ENCODE data around the gene LCP2.

Gene LCP2

DNA sequence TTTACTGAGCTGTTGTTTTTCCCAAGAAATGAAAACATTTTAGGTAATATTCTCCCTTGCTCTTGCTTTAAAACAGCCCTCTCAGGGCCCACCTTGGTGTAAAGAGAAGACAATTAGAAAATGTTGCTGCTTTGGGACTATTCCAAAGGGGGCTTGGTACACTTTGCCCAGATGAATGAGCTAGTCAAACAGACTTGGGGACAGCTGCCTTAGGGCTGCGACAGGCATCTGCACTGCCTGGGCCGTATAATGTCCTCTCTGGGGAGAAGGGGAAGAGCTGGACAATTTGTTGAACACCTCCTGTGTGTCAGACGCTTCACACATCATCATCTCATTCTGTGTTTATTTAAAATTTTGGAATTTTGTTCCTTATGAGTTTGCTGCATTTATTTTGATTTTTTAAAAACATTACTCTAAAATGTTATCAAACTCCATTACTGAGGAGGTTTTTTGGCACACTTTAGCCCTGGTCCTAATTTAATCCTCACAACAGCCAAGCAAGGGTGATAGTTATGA lies 36.0 kb downstream of the LCP2 start:
- Histone ChIP-seq H2AFZ (ENCODE audit: low read depth, low read length) (no peak overlapping the region), H3K79me2 (ENCODE audit: insufficient read depth, low read length) (no peaks in the 10 kb centered on the region), H3K9ac (ENCODE audit: low read depth, low read length) (no peak overlapping the region), H3K4me1 (ENCODE audit: insufficient read depth, low read length) (no peaks in the 10 kb centered on the region), H3K4me2 (ENCODE audit: insufficient read depth, low read length) (no peak overlapping the region), H3K27me3 (ENCODE audit: insufficient read depth, low read length, poor library complexity) (no peaks in the 10 kb centered on the region), H3K4me3 (ENCODE audit: low read depth in 1 of 2, low read length in 2 of 2) (no peak overlapping the region), H3K27ac (ENCODE audit: low read length) (no peak overlapping the region), H3K36me3 (ENCODE audit: insufficient read depth, low read length) (peaks cover 96% of the 10 kb centered on the region), H4K20me1 (ENCODE audit: insufficient read depth, low read length) (no peaks in the 10 kb centered on the region), H3K9me3 (ENCODE audit: insufficient read depth, low read length, severe bottlenecking) (no peaks in the 10 kb centered on the region)
- DNase-seq (no peak), ATAC-seq (ENCODE audit: insufficient read depth, low read depth) (no peak)
- no peak for TF ChIP-seq EZH2 (IDR thresholded peaks at IDR 0.05; ENCODE audit: borderline replicate concordance, low read depth, low read length, severe bottlenecking)
- TF ChIP-seq, protein P1, sequence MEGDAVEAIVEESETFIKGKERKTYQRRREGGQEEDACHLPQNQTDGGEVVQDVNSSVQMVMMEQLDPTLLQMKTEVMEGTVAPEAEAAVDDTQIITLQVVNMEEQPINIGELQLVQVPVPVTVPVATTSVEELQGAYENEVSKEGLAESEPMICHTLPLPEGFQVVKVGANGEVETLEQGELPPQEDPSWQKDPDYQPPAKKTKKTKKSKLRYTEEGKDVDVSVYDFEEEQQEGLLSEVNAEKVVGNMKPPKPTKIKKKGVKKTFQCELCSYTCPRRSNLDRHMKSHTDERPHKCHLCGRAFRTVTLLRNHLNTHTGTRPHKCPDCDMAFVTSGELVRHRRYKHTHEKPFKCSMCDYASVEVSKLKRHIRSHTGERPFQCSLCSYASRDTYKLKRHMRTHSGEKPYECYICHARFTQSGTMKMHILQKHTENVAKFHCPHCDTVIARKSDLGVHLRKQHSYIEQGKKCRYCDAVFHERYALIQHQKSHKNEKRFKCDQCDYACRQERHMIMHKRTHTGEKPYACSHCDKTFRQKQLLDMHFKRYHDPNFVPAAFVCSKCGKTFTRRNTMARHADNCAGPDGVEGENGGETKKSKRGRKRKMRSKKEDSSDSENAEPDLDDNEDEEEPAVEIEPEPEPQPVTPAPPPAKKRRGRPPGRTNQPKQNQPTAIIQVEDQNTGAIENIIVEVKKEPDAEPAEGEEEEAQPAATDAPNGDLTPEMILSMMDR (IDR thresholded peaks at IDR 0.05; ENCODE audit: borderline replicate concordance, extremely low read depth, low read length, poor library complexity, severe bottlenecking), result no peak

DNA sequence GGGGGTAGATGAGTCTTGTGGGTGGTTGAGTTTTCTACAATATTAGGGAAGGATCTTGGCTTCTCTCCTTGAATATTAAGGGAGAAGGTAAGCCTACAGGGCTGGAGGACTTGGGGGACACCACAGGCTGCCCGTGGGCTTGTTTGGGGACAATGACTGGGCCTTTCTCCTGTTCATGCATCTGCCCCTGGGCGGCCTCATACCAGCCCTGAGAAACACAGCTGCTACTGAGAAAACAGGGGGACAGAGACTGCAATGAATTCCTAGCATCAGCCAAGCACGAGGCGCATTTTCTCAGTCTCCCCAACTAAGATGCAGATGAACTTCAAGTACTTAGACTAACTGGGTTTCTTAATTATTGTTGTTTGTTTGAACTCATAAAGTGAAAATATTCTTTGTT lies 40.2 kb downstream of the LCP2 start:
- peaks cover 98% of the 10 kb centered on the region for H3K36me3 ChIP-seq (ENCODE audit: insufficient read depth, low read length)
- no peaks in the 10 kb centered on the region for H3K79me2 ChIP-seq (ENCODE audit: insufficient read depth, low read length)
- ATAC-seq (ENCODE audit: insufficient read depth, low read depth), result no peak
- H3K4me2 ChIP-seq (ENCODE audit: insufficient read depth, low read length), result no peak overlapping the region
- TF ChIP-seq, protein P1 (IDR thresholded peaks at IDR 0.05; ENCODE audit: borderline replicate concordance, extremely low read depth, low read length, poor library complexity, severe bottlenecking), result no peak
- TF ChIP-seq EZH2 (IDR thresholded peaks at IDR 0.05; ENCODE audit: borderline replicate concordance, low read depth, low read length, severe bottlenecking), result no peak
- H3K4me1 ChIP-seq (ENCODE audit: insufficient read depth, low read length), result no peaks in the 10 kb centered on the region
- H3K4me3 ChIP-seq (ENCODE audit: low read depth in 1 of 2, low read length in 2 of 2), result no peak overlapping the region
- no peak for DNase-seq
- H3K9ac ChIP-seq (ENCODE audit: low read depth, low read length), result no peak overlapping the region
- H4K20me1 ChIP-seq (ENCODE audit: insufficient read depth, low read length), result no peaks in the 10 kb centered on the region
- H2AFZ ChIP-seq (ENCODE audit: low read depth, low read length), result no peak overlapping the region
- no peak overlapping the region for H3K27ac ChIP-seq (ENCODE audit: low read length)
- H3K27me3 ChIP-seq (ENCODE audit: insufficient read depth, low read length, poor library complexity), result no peaks in the 10 kb centered on the region
- no peaks in the 10 kb centered on the region for H3K9me3 ChIP-seq (ENCODE audit: insufficient read depth, low read length, severe bottlenecking)

DNA sequence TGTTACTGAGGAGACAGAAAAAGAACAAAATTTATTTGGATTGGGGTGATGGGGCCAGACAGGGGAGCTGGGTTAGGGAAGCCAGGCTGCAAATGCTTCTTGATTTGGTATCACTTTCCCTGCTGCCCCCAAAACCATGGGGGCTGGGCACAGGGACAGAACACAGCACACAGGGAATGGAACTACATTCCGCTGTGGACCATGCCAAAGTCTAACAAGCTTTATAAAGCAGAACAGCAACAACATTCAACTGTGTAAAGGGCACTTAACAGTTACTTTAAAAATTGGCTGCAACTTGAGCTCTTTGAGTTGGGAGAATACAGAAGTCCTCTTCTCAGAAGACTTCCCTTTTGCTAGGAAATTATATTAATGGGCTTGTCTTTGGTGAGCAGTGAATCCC lies 41.0 kb downstream of the LCP2 start:
- Histone ChIP-seq H3K27me3 (ENCODE audit: insufficient read depth, low read length, poor library complexity) (no peaks in the 10 kb centered on the region), H3K4me2 (ENCODE audit: insufficient read depth, low read length) (no peak overlapping the region), H3K9ac (ENCODE audit: low read depth, low read length) (no peak overlapping the region), H3K79me2 (ENCODE audit: insufficient read depth, low read length) (no peaks in the 10 kb centered on the region), H3K9me3 (ENCODE audit: insufficient read depth, low read length, severe bottlenecking) (no peaks in the 10 kb centered on the region), H3K27ac (ENCODE audit: low read length) (no peak overlapping the region), H2AFZ (ENCODE audit: low read depth, low read length) (no peak overlapping the region), H3K4me1 (ENCODE audit: insufficient read depth, low read length) (no peaks in the 10 kb centered on the region), H3K4me3 (ENCODE audit: low read depth in 1 of 2, low read length in 2 of 2) (no peak overlapping the region), H3K36me3 (ENCODE audit: insufficient read depth, low read length) (peaks cover 98% of the 10 kb centered on the region), H4K20me1 (ENCODE audit: insufficient read depth, low read length) (no peaks in the 10 kb centered on the region)
- TF ChIP-seq EZH2 (IDR thresholded peaks at IDR 0.05; ENCODE audit: borderline replicate concordance, low read depth, low read length, severe bottlenecking), result no peak
- TF ChIP-seq, protein P1 (IDR thresholded peaks at IDR 0.05; ENCODE audit: borderline replicate concordance, extremely low read depth, low read length, poor library complexity, severe bottlenecking), result no peak
- ATAC-seq (ENCODE audit: insufficient read depth, low read depth) (no peak), DNase-seq (no peak)

DNA sequence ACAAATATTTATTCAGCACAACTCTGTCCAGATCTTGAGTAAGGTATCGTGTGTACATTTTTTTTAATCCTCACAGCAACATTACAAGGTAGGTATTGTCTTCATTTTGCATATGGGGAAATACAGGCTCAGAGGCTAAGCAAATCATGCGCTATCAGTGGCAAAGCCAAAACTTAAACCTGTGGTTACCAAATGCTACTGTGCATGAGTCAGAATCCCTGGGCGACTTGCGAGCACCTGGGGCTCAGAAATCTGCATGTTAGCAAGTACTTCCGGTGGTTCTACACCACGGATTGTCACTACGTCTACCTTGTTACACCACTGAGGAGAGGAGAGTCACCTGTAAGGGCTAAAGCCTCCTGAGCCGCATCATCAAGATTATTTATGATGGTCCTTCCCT lies 43.5 kb downstream of the LCP2 start:
- peaks cover 98% of the 10 kb centered on the region for H3K36me3 ChIP-seq (ENCODE audit: insufficient read depth, low read length)
- no peaks in the 10 kb centered on the region for H3K4me1 ChIP-seq (ENCODE audit: insufficient read depth, low read length)
- peak; percentile 37; the same call in 1 of the 3 replicates for ATAC-seq (ENCODE audit: insufficient read depth, low read depth)
- H3K27me3 ChIP-seq (ENCODE audit: insufficient read depth, low read length, poor library complexity), result no peaks in the 10 kb centered on the region
- H3K4me3 ChIP-seq (ENCODE audit: low read depth in 1 of 2, low read length in 2 of 2), result no peak overlapping the region
- H3K27ac ChIP-seq (ENCODE audit: low read length), result no peak overlapping the region
- no peak overlapping the region for H3K4me2 ChIP-seq (ENCODE audit: insufficient read depth, low read length)
- no peaks in the 10 kb centered on the region for H3K9me3 ChIP-seq (ENCODE audit: insufficient read depth, low read length, severe bottlenecking)
- no peak overlapping the region for H2AFZ ChIP-seq (ENCODE audit: low read depth, low read length)
- no peak for TF ChIP-seq EZH2 (IDR thresholded peaks at IDR 0.05; ENCODE audit: borderline replicate concordance, low read depth, low read length, severe bottlenecking)
- TF ChIP-seq, protein P1 (IDR thresholded peaks at IDR 0.05; ENCODE audit: borderline replicate concordance, extremely low read depth, low read length, poor library complexity, severe bottlenecking), result no peak
- no peaks in the 10 kb centered on the region for H3K79me2 ChIP-seq (ENCODE audit: insufficient read depth, low read length)
- no peak overlapping the region for H3K9ac ChIP-seq (ENCODE audit: low read depth, low read length)
- H4K20me1 ChIP-seq (ENCODE audit: insufficient read depth, low read length), result no peaks in the 10 kb centered on the region
- DNase-seq, result no peak

Measured in DND-41 (cell line).